NT2/D1 (cell line): ENCODE measurements around the gene CCDC89.

Experiments used
- DNase-seq: peaks from one replicate; pipeline ENCODE4 v3.0.0-alpha.2; 2011; ENCODE audit warnings: low read depth, low spot score
- H3K27me3 ChIP-seq: 2 replicates; pipeline ENCODE4 v1.6.0; 2011; ENCODE audit warnings: mild to moderate bottlenecking; ENCODE audit not compliant: insufficient read length, insufficient read depth
- H3K36me3 ChIP-seq: 2 replicates; pipeline ENCODE4 v1.6.1; 2011; ENCODE audit warnings: mild to moderate bottlenecking, low read length, mixed read lengths; ENCODE audit not compliant: insufficient read depth, insufficient read length
- H3K4me1 ChIP-seq: 2 replicates; pipeline ENCODE4 v1.5.1; 2011; ENCODE audit not compliant: insufficient read depth, insufficient read length
- H3K4me3 ChIP-seq: 2 replicates; pipeline ENCODE4 v1.5.1; 2011; ENCODE audit warnings: low read depth; ENCODE audit not compliant: insufficient read length
- H3K9ac ChIP-seq: 2 replicates; pipeline ENCODE4 v1.6.0; 2011; ENCODE audit warnings: low read depth; ENCODE audit not compliant: insufficient read length
- H3K9me3 ChIP-seq: 2 replicates; pipeline ENCODE4 v1.5.1; 2011; ENCODE audit warnings: mild to moderate bottlenecking, low read length; ENCODE audit not compliant: insufficient read depth
- SUZ12 ChIP-seq: IDR thresholded peaks from 2 replicates; pipeline ENCODE4 v1.6.1; 2011; ENCODE audit not compliant: insufficient read length, insufficient read depth; ENCODE audit errors: extremely low read depth
- YY1 ChIP-seq: IDR thresholded peaks from 2 replicates; pipeline ENCODE4 v1.6.1; 2011; ENCODE audit not compliant: insufficient read length, insufficient read depth
- ZNF274 ChIP-seq: IDR thresholded peaks from 2 replicates; pipeline ENCODE4 v1.6.1; 2011; ENCODE audit warnings: mild to moderate bottlenecking, low read depth, low read length

The CCDC89 gene

GRCh38 chr11:85647078-85647477, 38.9 kb downstream of the CCDC89 start:
- H3K9ac ChIP-seq, result peak overlapping the region; percentile 76
- H3K4me1 ChIP-seq, result no peaks in the 10 kb centered on the region
- H3K9me3 ChIP-seq, result no peaks in the 10 kb centered on the region
- DNase-seq, result no peak
- no peaks in the 10 kb centered on the region for H3K27me3 ChIP-seq
- peaks cover 2% of the 10 kb centered on the region for H3K36me3 ChIP-seq
- TF ChIP-seq YY1, result no peak
- no peak for TF ChIP-seq SUZ12
- no peak for TF ChIP-seq ZNF274
- peak overlapping the region; percentile 75 for H3K4me3 ChIP-seq

- no peaks in the 10 kb centered on the region for H3K4me1 ChIP-seq
- H3K27me3 ChIP-seq, result no peaks in the 10 kb centered on the region
- H3K9ac ChIP-seq, result no peak overlapping the region
- no peaks in the 10 kb centered on the region for H3K9me3 ChIP-seq
- TF ChIP-seq ZNF274 (no peak), YY1 (no peak)
- H3K36me3 ChIP-seq, result peaks cover under 1% of the 10 kb centered on the region
- no peak overlapping the region for H3K4me3 ChIP-seq
- no peak for DNase-seq
Observed at GRCh38 chr11:85643191-85643614, 42.8 kb downstream of the CCDC89 start.

DNA sequence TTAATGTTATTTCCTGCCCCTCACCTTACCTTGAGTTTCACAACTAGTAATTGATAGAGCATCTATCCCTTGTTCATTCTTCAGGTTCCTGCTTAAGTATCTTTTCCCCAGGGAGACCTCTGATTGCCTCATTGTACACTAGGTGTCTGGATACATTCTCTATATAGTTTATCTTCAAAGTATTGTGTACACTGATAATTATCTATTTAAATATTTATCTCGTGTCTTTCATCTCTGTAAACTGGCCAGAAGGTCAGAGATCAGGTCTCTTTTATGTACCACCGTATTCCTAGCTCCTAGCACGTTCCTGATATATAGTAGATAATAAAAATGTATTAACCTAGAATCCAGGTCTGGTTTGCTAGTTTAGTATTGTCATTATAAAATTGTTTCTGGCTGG, 51.2 kb downstream of the CCDC89 start:
- no peaks in the 10 kb centered on the region for H3K27me3 ChIP-seq
- peaks cover 51% of the 10 kb centered on the region for H3K36me3 ChIP-seq
- no peak overlapping the region for H3K9ac ChIP-seq
- H3K9me3 ChIP-seq, result no peaks in the 10 kb centered on the region
- DNase-seq, result no peak
- TF ChIP-seq YY1 (no peak), SUZ12 (no peak), ZNF274 (no peak)
- no peak overlapping the region for H3K4me3 ChIP-seq
- no peaks in the 10 kb centered on the region for H3K4me1 ChIP-seq
